Suprapubic skin (tissue), 4 donors: ENCODE results near the gene SLIT2. TPM values are rescaled to one million over a fixed set of nuclear protein-coding genes. Genes with fewer than 3 reads are reported as not detected.

Source experiments
- DNase-seq, 2 donors: peaks; one replicate each; pipeline ENCODE4 v3.0.0-alpha.2; 2019; ENCODE audit warnings: low spot score in 2 of 2
- H3K27ac ChIP-seq: fragments of 200-600 bp; sonication (generic); one replicate; pipeline ENCODE4 v1.5.1; 2019
- H3K27me3 ChIP-seq: fragments of 200-600 bp; sonication (generic); one replicate; pipeline ENCODE4 v1.5.1; 2019
- H3K36me3 ChIP-seq: fragments of 200-600 bp; sonication (generic); one replicate; pipeline ENCODE4 v1.5.1; 2019
- H3K4me1 ChIP-seq: fragments of 200-600 bp; sonication (generic); one replicate; pipeline ENCODE4 v1.5.1; 2019
- H3K4me3 ChIP-seq: fragments of 200-600 bp; sonication (generic); one replicate; pipeline ENCODE4 v1.5.1; 2019; ENCODE audit warnings: mild to moderate bottlenecking
- H3K9me3 ChIP-seq: fragments of 200-600 bp; sonication (generic); one replicate; pipeline ENCODE4 v1.5.1; 2019
- CTCF ChIP-seq, 2 donors: fragments of 200-600 bp in 1 of 2; fragments of 450-650 bp in 1 of 2; sonication (generic) in 1 of 2; IDR thresholded peaks; one replicate each; pipeline ENCODE4 v1.5.1; 2016 to 2019; ENCODE audit warnings: antibody characterized with exemption in 2 of 2, mild to moderate bottlenecking in 1 of 2, moderate library complexity in 1 of 2
- EP300 ChIP-seq: sonication (generic); formaldehyde crosslinking; IDR thresholded peaks from one replicate; pipeline ENCODE4 v1.6.1; 2017; ENCODE audit warnings: antibody characterized with exemption
- POLR2A ChIP-seq, 2 donors: fragments of 450-650 bp; IDR thresholded peaks; one replicate each; pipeline ENCODE4 v1.6.1; 2017; ENCODE audit warnings: antibody characterized with exemption in 2 of 2, mild to moderate bottlenecking in 2 of 2, moderate library complexity in 2 of 2
- POLR2AphosphoS5 ChIP-seq, 3 donors: sonication (generic); formaldehyde crosslinking; IDR thresholded peaks; one replicate each; pipeline ENCODE4 v1.6.1; 2017; ENCODE audit warnings: antibody characterized with exemption in 3 of 3
- WGBS: methylation state at CpG from one replicate; pipeline ENCODE4 v1.1.5; 2018; 5-methylcytosine and 5-hydroxymethylcytosine counted together
- total RNA-seq, 4 donors: library from RNA; depleted of rRNA; stranded (reverse); fragments of >200 nt; gene quantifications; one replicate each; pipeline ENCODE4 v1.1.0, GENCODE V29; 2016

SLIT2 gene
- total RNA-seq, 4 donors from 2014 or later: 2.5 to 4.7 (median 3.0) TPM

- no peak overlapping the region for H3K27ac ChIP-seq
These were observed 33.3 kb downstream of the SLIT2 start for GRCh38 chr4:20284990-20285389.

GRCh38 chr4:20287246-20287645, 35.5 kb downstream of the SLIT2 start:
- no peak for TF ChIP-seq POLR2AphosphoS5 (IDR thresholded peaks at IDR 0.05)
- TF ChIP-seq POLR2A (IDR thresholded peaks at IDR 0.05): no peak
- no peak for TF ChIP-seq CTCF (IDR thresholded peaks at IDR 0.05)
- TF ChIP-seq EP300: no peak
- no peak for DNase-seq
- Histone ChIP-seq H3K27me3 (no peaks in the 10 kb centered on the region), H3K4me1 (no peaks in the 10 kb centered on the region), H3K27ac (no peak overlapping the region), H3K36me3 (no peaks in the 10 kb centered on the region), H3K9me3 (no peaks in the 10 kb centered on the region), H3K4me3 (no peak overlapping the region)
- WGBS: 98% methylated on average over 2 of the region's 2 CpGs

More at GRCh38 chr4:20284990-20285389, 33.3 kb downstream of the SLIT2 start:
- WGBS: 100% methylated on average over 1 of the region's 1 CpG
- TF ChIP-seq EP300 (no peak), POLR2A (IDR thresholded peaks at IDR 0.05) (no peak), CTCF (IDR thresholded peaks at IDR 0.05) (no peak), POLR2AphosphoS5 (IDR thresholded peaks at IDR 0.05) (no peak)
- Histone ChIP-seq H3K4me3 (no peak overlapping the region), H3K9me3 (no peaks in the 10 kb centered on the region), H3K27me3 (no peaks in the 10 kb centered on the region), H3K36me3 (no peaks in the 10 kb centered on the region), H3K4me1 (no peaks in the 10 kb centered on the region)
- DNase-seq: no peak

- H3K27ac ChIP-seq: peak overlapping the region; percentile 14
- H3K4me1 ChIP-seq: no peaks in the 10 kb centered on the region
- no peak for DNase-seq
- no peaks in the 10 kb centered on the region for H3K9me3 ChIP-seq
- no peaks in the 10 kb centered on the region for H3K27me3 ChIP-seq
- no peaks in the 10 kb centered on the region for H3K36me3 ChIP-seq
- H3K4me3 ChIP-seq: no peak overlapping the region
- 73% methylated on average over 8 of the region's 8 CpGs for WGBS
- TF ChIP-seq CTCF (IDR thresholded peaks at IDR 0.05): no peak
- no peak for TF ChIP-seq POLR2AphosphoS5 (IDR thresholded peaks at IDR 0.05)
- TF ChIP-seq POLR2A (IDR thresholded peaks at IDR 0.05): no peak
- TF ChIP-seq EP300: no peak
These were observed 36.4 kb downstream of the SLIT2 start for GRCh38 chr4:20288047-20288650.

GRCh38 chr4:20288846-20289512, 37.3 kb downstream of the SLIT2 start:
- H3K27ac ChIP-seq: peak overlapping the region; percentile 14
- H3K4me1 ChIP-seq: no peaks in the 10 kb centered on the region
- no peak overlapping the region for H3K4me3 ChIP-seq
- no peak for TF ChIP-seq POLR2AphosphoS5 (IDR thresholded peaks at IDR 0.05)
- TF ChIP-seq EP300: no peak
- no peak for TF ChIP-seq CTCF (IDR thresholded peaks at IDR 0.05)
- TF ChIP-seq POLR2A (IDR thresholded peaks at IDR 0.05): no peak
- H3K36me3 ChIP-seq: no peaks in the 10 kb centered on the region
- 38% methylated on average over 2 of the region's 2 CpGs for WGBS
- no peak for DNase-seq
- no peaks in the 10 kb centered on the region for H3K27me3 ChIP-seq
- H3K9me3 ChIP-seq: no peaks in the 10 kb centered on the region

- Histone ChIP-seq H3K27me3 (no peaks in the 10 kb centered on the region), H3K4me1 (no peaks in the 10 kb centered on the region), H3K9me3 (no peaks in the 10 kb centered on the region), H3K36me3 (no peaks in the 10 kb centered on the region), H3K27ac (no peak overlapping the region), H3K4me3 (no peak overlapping the region)
- WGBS: 75% methylated on average over 3 of the region's 3 CpGs
- TF ChIP-seq EP300 (no peak), CTCF (IDR thresholded peaks at IDR 0.05) (no peak), POLR2AphosphoS5 (IDR thresholded peaks at IDR 0.05) (no peak), POLR2A (IDR thresholded peaks at IDR 0.05) (no peak)
- no peak for DNase-seq
These were observed 38.1 kb downstream of the SLIT2 start for GRCh38 chr4:20289782-20290181.
